ENCODE measurements around the gene NRP2. TPM values are rescaled to one million over a fixed set of nuclear protein-coding genes. Genes with fewer than 3 reads are reported as not detected.

NRP2 gene
- total RNA-seq, 1 donor from 2014 or later = 89.0 TPM

GRCh38 chr2:205694256-205694655 is 12.0 kb downstream of the NRP2 start:
- Mint-ChIP-seq H3K36me3 (ENCODE audit: unreplicated experiment) (no peaks in the 10 kb centered on the region), H3K9me3 (ENCODE audit: unreplicated experiment) (peaks cover 2% of the 10 kb centered on the region), H3K4me1 (ENCODE audit: low read depth, unreplicated experiment) (peaks cover 10% of the 10 kb centered on the region), H3K27me3 (ENCODE audit: unreplicated experiment) (peaks cover 10% of the 10 kb centered on the region), H3K27ac (ENCODE audit: unreplicated experiment) (no peak overlapping the region), H3K4me3 (ENCODE audit: unreplicated experiment) (no peak overlapping the region)
- TF ChIP-seq CTCF (IDR thresholded peaks at IDR 0.05; ENCODE audit: partially characterized antibody, unreplicated experiment) = no peak
- no peak for DNase-seq

- Mint-ChIP-seq H3K27ac (ENCODE audit: unreplicated experiment) (no peak overlapping the region), H3K36me3 (ENCODE audit: unreplicated experiment) (no peaks in the 10 kb centered on the region), H3K9me3 (ENCODE audit: unreplicated experiment) (peaks cover 2% of the 10 kb centered on the region), H3K4me1 (ENCODE audit: low read depth, unreplicated experiment) (peaks cover 8% of the 10 kb centered on the region), H3K4me3 (ENCODE audit: unreplicated experiment) (no peak overlapping the region), H3K27me3 (ENCODE audit: unreplicated experiment) (peaks cover 10% of the 10 kb centered on the region)
- DNase-seq = no peak
- TF ChIP-seq CTCF (IDR thresholded peaks at IDR 0.05; ENCODE audit: partially characterized antibody, unreplicated experiment) = no peak
Measured at GRCh38 chr2:205695460-205695991, 13.2 kb downstream of the NRP2 start.

- peaks cover 7% of the 10 kb centered on the region for H3K27me3 Mint-ChIP-seq (ENCODE audit: unreplicated experiment)
- DNase-seq = peak; percentile 41
- no peak overlapping the region for H3K4me3 Mint-ChIP-seq (ENCODE audit: unreplicated experiment)
- H3K27ac Mint-ChIP-seq (ENCODE audit: unreplicated experiment) = no peak overlapping the region
- TF ChIP-seq CTCF (IDR thresholded peaks at IDR 0.05; ENCODE audit: partially characterized antibody, unreplicated experiment) = no peak
- H3K9me3 Mint-ChIP-seq (ENCODE audit: unreplicated experiment) = peaks cover 2% of the 10 kb centered on the region
- no peaks in the 10 kb centered on the region for H3K36me3 Mint-ChIP-seq (ENCODE audit: unreplicated experiment)
- H3K4me1 Mint-ChIP-seq (ENCODE audit: low read depth, unreplicated experiment) = peaks cover 11% of the 10 kb centered on the region
Measured at GRCh38 chr2:205696331-205696926, 14.1 kb downstream of the NRP2 start.

GRCh38 chr2:205696927-205697441 is 14.7 kb downstream of the NRP2 start:
- Mint-ChIP-seq H3K27ac (ENCODE audit: unreplicated experiment) (no peak overlapping the region), H3K4me3 (ENCODE audit: unreplicated experiment) (no peak overlapping the region), H3K4me1 (ENCODE audit: low read depth, unreplicated experiment) (peaks cover 11% of the 10 kb centered on the region), H3K36me3 (ENCODE audit: unreplicated experiment) (no peaks in the 10 kb centered on the region), H3K9me3 (ENCODE audit: unreplicated experiment) (peaks cover 2% of the 10 kb centered on the region), H3K27me3 (ENCODE audit: unreplicated experiment) (peaks cover 7% of the 10 kb centered on the region)
- DNase-seq = no peak
- TF ChIP-seq CTCF (IDR thresholded peaks at IDR 0.05; ENCODE audit: partially characterized antibody, unreplicated experiment) = no peak
